Colonic mucosa (tissue), 4 donors: ENCODE data around the gene CCNB1IP1. TPM values are rescaled to one million over a fixed set of nuclear protein-coding genes. Genes with fewer than 3 reads are reported as not detected.

ENCODE experiments used
- DNase-seq: peaks from one replicate; pipeline ENCODE4 v3.0.0-alpha.2; 2020
- H3K27ac ChIP-seq: fragments of 200-600 bp; one replicate; pipeline ENCODE4 v1.8.0; 2021
- H3K27me3 ChIP-seq: fragments of 200-600 bp; one replicate; pipeline ENCODE4 v1.8.0; 2021
- H3K36me3 ChIP-seq: fragments of 200-600 bp; one replicate; pipeline ENCODE4 v1.8.0; 2021
- H3K4me1 ChIP-seq: fragments of 200-600 bp; one replicate; pipeline ENCODE4 v1.8.0; 2021; ENCODE audit warnings: mild to moderate bottlenecking
- H3K4me3 ChIP-seq: fragments of 200-600 bp; one replicate; pipeline ENCODE4 v1.8.0; 2021
- H3K9ac ChIP-seq, 2 donors: one replicate each; pipeline ENCODE4 v1.7.0; 2013; ENCODE audit warnings: control low read depth in 2 of 2, low read depth in 2 of 2, low read length in 2 of 2
- H3K9me3 ChIP-seq: fragments of 200-600 bp; one replicate; pipeline ENCODE4 v1.8.0; 2021
- CTCF ChIP-seq: fragments of 200-600 bp; IDR thresholded peaks from one replicate; pipeline ENCODE4 v1.8.0; 2022; ENCODE audit warnings: antibody characterized with exemption, mild to moderate bottlenecking
- intact Hi-C: fragments of 100-400 bp; cut with DNase I; formaldehyde crosslinking; loops from one replicate; pipeline ENCODE4 v1.14.1; 2022
- total RNA-seq, 2 donors: library from RNA; stranded (reverse); fragmentation: NEBNext Ultra II Directional in 1 of 2; extraction: Animal tissue kit (Norgen Biotek cat#: 25700) in 1 of 2; gene quantifications; one replicate each; pipeline ENCODE4 v1.2.1, GENCODE V29; 2021
- donor health status: healthy.
- donor health status: DM: no; HTN: no; CAD: no.
- donor health status: DM: no; HTN: no; CAD: no.

The CCNB1IP1 gene
- total RNA-seq, 2 donors from 2014 or later = 20.5 to 30.7 TPM

GRCh38 chr14:20327005-20327869 lies 5.8 kb downstream of the CCNB1IP1 start:
- H3K4me3 ChIP-seq = no peak overlapping the region
- no peaks in the 10 kb centered on the region for H3K4me1 ChIP-seq
- H3K27ac ChIP-seq = no peak overlapping the region
- H3K27me3 ChIP-seq = no peaks in the 10 kb centered on the region
- DNase-seq = peak; percentile 33
- H3K9ac ChIP-seq = peak overlapping the region in 1 of 2 donors; percentile 8
- TF ChIP-seq CTCF = peak; percentile 72
- intact Hi-C loops = loop anchor here (5.0 kb wide), 2 partner anchors 280 to 365 kb away; no protein-coding TSS in a partner anchor
- no peaks in the 10 kb centered on the region for H3K36me3 ChIP-seq
- no peaks in the 10 kb centered on the region for H3K9me3 ChIP-seq

GRCh38 chr14:20317720-20318119 lies 15.4 kb downstream of the CCNB1IP1 start:
- no peak for DNase-seq
- Histone ChIP-seq H3K36me3 (peaks cover 10% of the 10 kb centered on the region), H3K4me3 (no peak overlapping the region), H3K4me1 (no peaks in the 10 kb centered on the region), H3K9me3 (no peaks in the 10 kb centered on the region), H3K9ac (no peak overlapping the region), H3K27ac (no peak overlapping the region), H3K27me3 (no peaks in the 10 kb centered on the region)
- no peak for TF ChIP-seq CTCF
- intact Hi-C loops = no loop called here

GRCh38 chr14:20314026-20314425 lies 19.1 kb downstream of the CCNB1IP1 start:
- intact Hi-C loops = no loop called here
- Histone ChIP-seq H3K4me1 (no peaks in the 10 kb centered on the region), H3K36me3 (peaks cover 10% of the 10 kb centered on the region), H3K27ac (no peak overlapping the region), H3K9ac (no peak overlapping the region), H3K4me3 (no peak overlapping the region), H3K27me3 (no peaks in the 10 kb centered on the region), H3K9me3 (no peaks in the 10 kb centered on the region)
- no peak for DNase-seq
- no peak for TF ChIP-seq CTCF

- peaks cover 9% of the 10 kb centered on the region for H3K4me1 ChIP-seq
- no peaks in the 10 kb centered on the region for H3K27me3 ChIP-seq
- H3K4me3 ChIP-seq = peak overlapping the region; percentile 51
- intact Hi-C loops = no loop called here
- no peak for DNase-seq
- H3K27ac ChIP-seq = no peak overlapping the region
- peaks cover 5% of the 10 kb centered on the region for H3K36me3 ChIP-seq
- H3K9me3 ChIP-seq = no peaks in the 10 kb centered on the region
- peak overlapping the region in 1 of 2 donors; percentile 77 for H3K9ac ChIP-seq
- TF ChIP-seq CTCF = no peak
Observed at GRCh38 chr14:20306079-20306423, 27.0 kb downstream of the CCNB1IP1 start.

- Histone ChIP-seq H3K27ac (no peak within 1 kb of the TSS), H3K4me3 (peak within 1 kb of the TSS; percentile 51), H3K4me1 (peaks cover 9% of the 10 kb centered on the region), H3K9me3 (no peaks in the 10 kb centered on the region), H3K9ac (peak within 1 kb of the TSS; percentile 15 to 77), H3K27me3 (no peaks in the 10 kb centered on the region), H3K36me3 (peaks cover 5% of the 10 kb centered on the region)
- intact Hi-C loops = no loop called here
- DNase-seq = peak; percentile 91
- TF ChIP-seq CTCF = peak; percentile 93
Observed at GRCh38 chr14:20305265-20306078, 27.6 kb downstream of the CCNB1IP1 start, which contains the start of gene TTC5. Gene TTC5, minus strand, starts transcription at chr14:20305951. Its CDS starts 14 bp downstream, at chr14:20305937.
